K562 (cell line): ENCODE data around the gene MVD. TPM values are rescaled to one million over a fixed set of nuclear protein-coding genes. Genes with fewer than 3 reads are reported as not detected.

Source experiments
- ATAC-seq: fragments of 200-7000 bp; cut with Tn5 transposase; 3 replicates; pipeline ENCODE4 v1.9.1; 2020; ENCODE audit warnings: moderate library complexity
- BruUV-seq: library from RNA; stranded (reverse); fragments of 400-500 nt; replicated peaks from 2 replicates; lab custom pipeline; 2021; lab: Mats Ljungman, UMichigan
- CTCF ChIA-PET: fragments of 300-600 bp; formaldehyde crosslinking; extraction: SDS; loops from one replicate; lab custom pipeline; 2021; ENCODE audit warnings: low intra/inter-chr PET ratio; lab: Yijun Ruan, JAX
- POLR2A ChIA-PET: fragments of 300-600, 350-650 bp; sonication (Branson Sonifier 250); formaldehyde crosslinking; extraction: SDS; loops from one replicate; lab custom pipeline; 2021; ENCODE audit warnings: antibody characterized with exemption, inconsistent platforms; lab: Yijun Ruan, JAX
- DNase-seq, 4 experiments: peaks; one replicate each; pipeline versions ENCODE4 v3.0.0 to v3.0.0-alpha.2; 2011 to 2018; ENCODE audit warnings: low spot score in 3 of 4, mixed read lengths in 3 of 4; ENCODE audit errors: extremely low read depth in 1 of 4
- FAIRE-seq: peaks from 2 replicates; lab custom pipeline; 2011; peaks lifted over from hg19 to GRCh38; lab: Jason Lieb, UNC
- H2AFZ ChIP-seq: 2 replicates; pipeline ENCODE4 v1.6.0; 2011; ENCODE audit warnings: low read depth, low read length, control low read depth, inconsistent platforms
- H3K27ac ChIP-seq: fragments of 200-600 bp; 3 replicates; pipeline ENCODE4 v1.8.0; 2011; ENCODE audit warnings: low read depth, mild to moderate bottlenecking, control low read depth, inconsistent platforms, low read length, moderate library complexity, mixed read lengths; ENCODE audit errors: extremely low read depth
- H3K27me3 ChIP-seq, 2 experiments: fragments of 300-600 bp in 1 of 2; 2 replicates in 1 of 2; 3 replicates in 1 of 2; pipeline versions ENCODE4 v1.6.0 to v1.8.0; 2011; ENCODE audit warnings: inconsistent platforms in 2 of 2, low read length in 2 of 2, mild to moderate bottlenecking in 1 of 2, mixed read lengths in 1 of 2, moderate library complexity in 1 of 2; ENCODE audit not compliant: control insufficient read depth in 2 of 2, insufficient read depth in 2 of 2
- H3K36me3 ChIP-seq: fragments of 300-600 bp; 3 replicates; pipeline ENCODE4 v1.8.0; 2011; ENCODE audit warnings: mild to moderate bottlenecking, low read length, inconsistent platforms; ENCODE audit not compliant: control insufficient read depth, insufficient read depth
- H3K4me1 ChIP-seq, 2 experiments: fragments of 200-600 bp in 1 of 2; replicated peaks in 1 of 2; 2 replicates in 1 of 2; 3 replicates in 1 of 2; pipeline versions ENCODE4 v1.5.1 to v1.8.0; 2011; ENCODE audit warnings: inconsistent platforms in 2 of 2, low read length in 2 of 2, mild to moderate bottlenecking in 1 of 2, mixed read lengths in 1 of 2, moderate library complexity in 1 of 2; ENCODE audit not compliant: control insufficient read depth in 2 of 2, insufficient read depth in 2 of 2
- H3K4me2 ChIP-seq: 2 replicates; pipeline ENCODE4 v1.6.1; 2011; ENCODE audit warnings: low read length, control low read depth, inconsistent platforms, mixed read lengths; ENCODE audit not compliant: insufficient read depth
- H3K4me3 ChIP-seq: fragments of 200-600 bp; sonication (generic), shearing (Covaris generic); 2 replicates; pipeline ENCODE4 v1.5.1; 2016; ENCODE audit warnings: control low read depth, inconsistent platforms
- H3K79me2 ChIP-seq: fragments of 200-600 bp; 3 replicates; pipeline ENCODE4 v1.8.0; 2011; ENCODE audit warnings: low read length, inconsistent platforms; ENCODE audit not compliant: control insufficient read depth, insufficient read depth
- H3K9ac ChIP-seq, 2 experiments: 2 replicates each; pipeline versions ENCODE4 v1.6.0 to v1.6.1; 2011; ENCODE audit warnings: low read depth in 2 of 2, low read length in 2 of 2, control low read depth in 1 of 2, inconsistent platforms in 1 of 2, mild to moderate bottlenecking in 1 of 2, mixed read lengths in 1 of 2; ENCODE audit not compliant: insufficient read depth in 1 of 2
- H3K9me1 ChIP-seq: one replicate; pipeline ENCODE4 v1.6.0; 2011; ENCODE audit warnings: inconsistent platforms, mild to moderate bottlenecking, low read length, moderate library complexity; ENCODE audit not compliant: control insufficient read depth, insufficient read depth
- H3K9me3 ChIP-seq: replicated peaks from 2 replicates; pipeline ENCODE4 v1.5.1; 2011; ENCODE audit warnings: low read depth, low read length, inconsistent platforms; ENCODE audit not compliant: control insufficient read depth, insufficient read depth
- H4K20me1 ChIP-seq: replicated peaks from 2 replicates; pipeline ENCODE4 v1.6.1; 2011; ENCODE audit warnings: low read length, inconsistent platforms, mixed read lengths; ENCODE audit not compliant: control insufficient read depth, insufficient read depth
- MYBL2 ChIP-seq, 2 experiments: fragments of 450-650 bp in 1 of 2; sonication (generic) in 1 of 2; formaldehyde crosslinking in 1 of 2; IDR thresholded peaks; 2 replicates each; pipeline versions ENCODE4 v1.6.1 to v1.8.1; 2017 to 2022; ENCODE audit warnings: borderline replicate concordance in 1 of 2, inconsistent platforms in 1 of 2, low read depth in 1 of 2, mild to moderate bottlenecking in 1 of 2, missing genetic modification reagents in 1 of 2, moderate library complexity in 1 of 2
- NFIC ChIP-seq: fragments of 450-650 bp; IDR thresholded peaks from 2 replicates; pipeline ENCODE4 v1.6.1; 2017; ENCODE audit warnings: mild to moderate bottlenecking, inconsistent platforms
- NFIX ChIP-seq: fragments of 250-450 bp; sonication (Bioruptor Pico); IDR thresholded peaks from 2 replicates; pipeline ENCODE4 v1.4.0; 2020; ENCODE audit warnings: low read depth, mild to moderate bottlenecking, moderate library complexity
- POLR2AphosphoS5 ChIP-seq: IDR thresholded peaks from 2 replicates; pipeline ENCODE4 v1.6.1; 2011; ENCODE audit warnings: mild to moderate bottlenecking, low read depth, low read length, moderate library complexity; ENCODE audit not compliant: control insufficient read depth, insufficient read depth
- SMARCE1 ChIP-seq: fragments of 450-650 bp; IDR thresholded peaks from 2 replicates; pipeline ENCODE4 v1.7.1; 2016; ENCODE audit warnings: mild to moderate bottlenecking
- TEAD4 ChIP-seq, 2 experiments: sonication (generic) in 1 of 2; formaldehyde crosslinking in 1 of 2; IDR thresholded peaks; 2 replicates each; pipeline versions ENCODE4 v1.6.1 to v1.8.0; 2012 to 2022; ENCODE audit warnings: borderline replicate concordance in 1 of 2, inconsistent platforms in 1 of 2, low read length in 1 of 2, mild to moderate bottlenecking in 1 of 2, missing genetic modification reagents in 1 of 2
- WGBS: fragments of 100-300 bp; shearing (Covaris generic); methylation state at CpG from one replicate; pipeline ENCODE4 v1.1.6; 2016; ENCODE audit warnings: low coverage, mixed read lengths; ENCODE audit not compliant: insufficient coverage; ENCODE audit errors: missing lambda C conversion rate; 5-methylcytosine and 5-hydroxymethylcytosine counted together
- in situ Hi-C: fragments of 300-500 bp; cut with MboI; formaldehyde crosslinking; loops from 4 replicates; pipeline ENCODE4 v1.15.0; 2018; ENCODE audit warnings: inconsistent platforms, mixed read lengths
- intact Hi-C: fragments of 100-400 bp; cut with micrococcal nuclease; formaldehyde crosslinking; loops from 2 replicates; pipeline ENCODE4 v1.14.2; 2022
- polyA plus RNA-seq, 8 experiments: library from polyadenylated mRNA; depleted of rRNA in 4 of 8; stranded (reverse) in 5 of 8; unstranded in 3 of 8; fragments of >200 nt; fragmentation: Nextera tagmentation in 2 of 8; fragmentation: Illumina TruSeq in 1 of 8; extraction: Ambion mirVana in 2 of 8; extraction: Trizol in 1 of 8; gene quantifications; 2 replicates each; pipeline versions ENCODE4 v1.2.1 to v1.2.3, GENCODE V29; 2011 to 2014; ENCODE audit warnings: inconsistent platforms in 1 of 8, missing spikeins in 1 of 8
- total RNA-seq, 7 experiments: library from RNA; depleted of rRNA in 6 of 7; stranded (reverse); fragments of >200 nt in 6 of 7; fragmentation: Illumina TruSeq in 2 of 7; extraction: Trizol in 2 of 7; gene quantifications; 2 replicates each; pipeline versions ENCODE4 v1.2.1 to v1.2.3, GENCODE V29; 2011 to 2021; ENCODE audit warnings: low replicate concordance in 1 of 7

Gene MVD
- total and polyA plus RNA-seq, 9 of the 15 experiments (the other 6 are each of a cell fraction or from before 2014, with no cell fraction given): 12.2 to 141 (median 45.3) TPM

DNA sequence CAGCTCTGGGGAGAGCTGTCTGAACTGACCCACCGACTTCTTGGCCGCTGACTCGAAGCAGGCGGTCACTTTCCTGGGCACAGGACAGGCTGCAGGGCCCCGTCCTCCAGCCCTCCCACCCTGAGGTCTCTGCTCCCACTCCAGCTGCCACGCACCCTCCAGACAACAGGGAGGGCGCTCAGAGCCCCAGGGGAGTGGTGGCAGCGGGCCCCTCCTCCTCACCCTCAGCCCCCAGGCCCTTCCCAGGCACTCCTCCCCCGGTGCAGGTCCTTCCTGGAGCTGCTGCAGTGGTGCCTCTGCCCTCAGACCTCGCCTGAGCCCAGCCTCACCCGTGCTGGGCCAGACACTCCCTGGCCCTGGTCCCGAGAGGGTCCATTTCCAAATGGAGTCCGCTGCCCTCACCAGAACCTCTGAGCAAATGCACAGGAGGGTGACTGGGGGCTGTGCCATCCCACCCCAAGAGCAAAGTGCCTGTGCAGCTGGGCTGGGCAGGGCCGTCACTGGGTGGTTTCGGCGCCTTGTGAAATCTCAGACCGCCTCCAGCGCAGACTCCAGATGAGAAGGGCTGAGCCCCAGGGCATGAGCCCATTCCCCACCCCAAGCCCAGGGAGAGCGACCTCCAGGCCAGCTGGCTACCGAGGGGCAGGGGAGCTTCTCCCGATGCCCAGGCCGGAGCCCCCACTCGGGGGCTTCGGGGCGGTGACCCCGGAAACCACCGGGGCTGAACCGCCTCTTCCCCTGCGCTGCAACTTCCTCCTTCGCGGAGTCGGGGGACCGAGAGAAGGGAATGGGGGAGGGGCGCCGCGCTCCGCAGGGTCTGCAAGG lies 12.8 kb downstream of the MVD start (continued):
- no peak for TF ChIP-seq MYBL2 (IDR thresholded peaks at IDR 0.05; ENCODE audit: low read depth)
- no peak for TF ChIP-seq MYBL2 (CRISPR knock-in tag; IDR thresholded peaks at IDR 0.05; ENCODE audit: borderline replicate concordance)
- no peak for TF ChIP-seq POLR2AphosphoS5

DNA sequence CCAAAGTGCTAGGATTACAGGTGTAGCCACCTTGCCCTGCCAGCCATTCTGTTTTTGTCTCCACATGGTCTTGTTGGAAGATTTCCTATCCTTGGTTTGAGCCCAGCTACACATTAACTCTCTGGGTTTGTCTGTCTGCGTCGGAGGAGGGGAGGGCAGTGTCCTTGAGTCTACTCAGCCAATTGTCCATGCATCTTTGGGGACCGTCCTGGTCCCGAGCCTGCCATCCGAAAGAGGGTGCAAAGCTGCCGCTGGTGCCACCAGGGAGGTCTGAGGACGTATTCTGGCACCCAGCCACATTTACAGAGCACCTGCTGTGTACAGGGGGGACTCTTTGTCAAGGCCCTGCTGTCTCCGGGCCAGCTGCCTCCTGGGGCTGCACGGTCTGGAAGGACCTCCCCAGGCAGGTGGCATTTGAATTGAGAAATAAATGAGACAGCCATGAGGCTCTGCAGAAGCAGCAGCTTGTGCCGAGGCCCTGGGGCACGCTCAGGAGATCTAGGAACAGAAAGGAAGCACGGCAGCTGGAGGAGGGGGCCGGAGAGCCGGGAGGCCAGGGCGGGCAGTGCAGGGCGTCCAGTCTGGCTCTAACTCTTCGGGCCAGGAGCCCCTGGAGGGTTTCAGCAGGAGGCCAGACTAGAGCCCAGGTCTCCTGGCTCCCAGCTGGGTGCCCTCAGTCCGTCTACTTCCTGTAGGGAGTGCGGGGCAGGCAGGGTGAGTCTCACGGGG lies 13.5 kb downstream of the MVD start:
- Histone ChIP-seq H3K9ac (peak overlapping the region in 1 of 2 experiments; percentile 97; a peak in 3 of 4 replicates), H3K9me1 (no peaks in the 10 kb centered on the region), H3K9me3 (no peaks in the 10 kb centered on the region), H3K79me2 (peaks cover 33% of the 10 kb centered on the region), H3K36me3 (peaks cover 55% of the 10 kb centered on the region; the same call in 2 of the 3 replicates), H3K4me2 (peak overlapping the region; percentile 92; the same call in 1 of the 2 replicates), H4K20me1 (peaks cover 3% of the 10 kb centered on the region; the same call in 1 of the 2 replicates), H3K27ac (no peak overlapping the region; the same call in 2 of the 3 replicates), H3K4me3 (peak overlapping the region; percentile 84), H3K4me1 (peaks cover 11 to 88% of the 10 kb centered on the region in 2 experiments; a peak in 4 of 5 replicates), H3K27me3 (no peaks in the 10 kb centered on the region), H2AFZ (no peak overlapping the region)
- POLR2A ChIA-PET: interaction anchor here (0.6 to 2.7 kb wide), 6 partner anchors 10 to 119 kb away, joined by 3 to 13 read pairs (median 4); partner anchors contain the start of gene MVD
- no peak for ATAC-seq
- 84% methylated on average over 19 of the region's 20 CpGs for WGBS
- intact Hi-C loops: no loop called here
- peak; percentile 78 for TF ChIP-seq NFIC
- TF ChIP-seq TEAD4 (IDR thresholded peaks at IDR 0.05; ENCODE audit: low read length): no peak
- TF ChIP-seq TEAD4 (CRISPR knock-in tag; IDR thresholded peaks at IDR 0.05; ENCODE audit: borderline replicate concordance): 0 out of 2 replicates have a peak, but pooled peaks have one; percentile 46
- peak; percentile 33; the same call in 1 of the 2 replicates for TF ChIP-seq NFIX (CRISPR knock-in tag)
- TF ChIP-seq SMARCE1: no peak
- in situ Hi-C loops: no loop called here
- peak; percentile 61 for FAIRE-seq
- DNase-seq: no peak
- BruUV-seq: no TSS peak
- CTCF ChIA-PET: no interaction called here
